Measurements from ENCODE around the gene UQCRC1.

UQCRC1 gene

GRCh38 chr3:48609088-48610005 lies at the start of gene UQCRC1:
Gene UQCRC1, minus strand, starts transcription at chr3:48609646. Its CDS starts 26 bp downstream, at chr3:48609620.
- DNase-seq (ENCODE audit: low read depth): peak; percentile 91

GRCh38 chr3:48656841-48657281 lies 47.4 kb upstream of the UQCRC1 start:
- no peak for DNase-seq (ENCODE audit: low read depth)

GRCh38 chr3:48656061-48656840 lies 46.8 kb upstream of the UQCRC1 start:
- DNase-seq (ENCODE audit: low read depth): peak; percentile 74

- DNase-seq (ENCODE audit: low read depth): no peak
These were observed 46.2 kb upstream of the UQCRC1 start for GRCh38 chr3:48655606-48656005.

DNA sequence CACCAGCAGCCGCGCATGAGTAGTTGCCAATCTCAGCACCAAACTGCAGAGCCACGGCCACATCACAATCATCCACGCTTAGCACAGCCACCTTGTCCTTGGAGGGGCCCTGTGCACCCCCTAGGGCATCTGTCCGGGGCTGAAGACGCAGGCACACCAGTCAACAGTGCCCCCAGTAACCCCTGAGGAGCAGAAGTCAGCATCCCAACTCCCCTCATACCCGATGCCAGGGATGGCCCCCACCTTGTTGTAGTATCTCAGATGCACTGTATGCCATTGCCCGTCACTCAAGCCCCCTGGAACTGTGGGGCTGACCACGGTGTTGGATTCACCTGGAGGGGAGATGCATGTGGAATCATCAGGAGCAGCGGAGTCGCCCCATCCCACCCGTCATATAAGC lies 45.6 kb upstream of the UQCRC1 start:
- DNase-seq (ENCODE audit: low read depth): no peak

DNA sequence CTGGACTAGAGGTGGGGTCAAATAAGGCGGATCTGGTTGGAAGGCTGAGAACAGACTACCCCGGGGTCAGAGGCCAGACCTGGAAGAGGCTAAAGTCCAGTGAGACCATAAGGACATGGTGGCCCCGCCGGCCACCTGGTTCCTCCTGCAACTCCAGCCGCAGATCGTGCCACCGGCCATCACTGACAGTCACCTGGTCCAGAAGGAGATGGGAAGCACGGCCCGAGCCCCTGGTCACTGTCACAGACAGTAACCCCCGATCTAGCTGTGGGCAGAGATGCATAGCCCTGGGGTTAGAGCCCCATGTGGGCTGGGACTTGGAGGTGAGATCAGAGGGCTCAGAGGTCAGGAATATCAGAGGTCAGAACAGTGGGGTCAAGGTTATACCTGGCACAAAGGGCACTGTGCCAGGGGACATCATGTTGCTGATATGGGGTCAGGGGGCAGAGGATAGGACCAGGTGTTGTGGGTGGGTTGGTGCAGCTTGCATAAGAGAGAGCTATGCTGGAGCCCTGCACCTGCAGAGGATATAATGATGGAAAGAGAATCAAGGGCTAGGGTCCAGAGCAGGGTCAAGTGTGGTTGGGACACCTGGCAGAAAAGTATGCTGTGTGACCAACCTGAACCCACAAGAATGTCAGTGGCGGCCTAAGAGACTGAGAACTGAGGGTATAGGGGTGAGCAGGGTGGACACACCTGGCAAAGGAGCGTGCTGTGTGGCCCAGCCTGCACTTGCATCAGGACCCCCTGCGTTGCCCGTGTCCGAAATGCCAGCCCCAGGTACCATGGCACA lies 43.7 kb upstream of the UQCRC1 start:
- no peak for DNase-seq (ENCODE audit: low read depth)

- DNase-seq (ENCODE audit: low read depth): no peak
These were observed 42.3 kb upstream of the UQCRC1 start for GRCh38 chr3:48651771-48652170.

DNA sequence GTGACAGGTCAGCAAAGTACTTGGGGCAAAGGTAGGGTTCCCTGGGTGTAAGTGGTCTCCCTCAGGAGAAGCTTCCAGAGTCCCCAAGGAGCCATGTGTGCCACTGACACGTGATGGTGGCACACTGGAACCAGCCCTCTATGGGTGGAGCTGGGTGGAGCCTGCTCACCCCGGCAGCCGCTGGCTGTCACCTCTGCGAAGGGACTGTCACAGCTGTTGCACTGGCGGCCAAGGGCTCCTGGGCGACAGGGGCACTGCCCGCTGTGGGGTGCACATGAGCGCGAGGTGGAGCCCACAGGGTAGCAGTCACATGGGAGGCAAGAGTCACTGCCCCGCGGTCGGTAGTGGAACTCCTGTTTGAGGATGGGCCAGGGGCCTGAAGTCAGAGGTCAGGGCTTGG lies 41.3 kb upstream of the UQCRC1 start:
- no peak for DNase-seq (ENCODE audit: low read depth)

DNA sequence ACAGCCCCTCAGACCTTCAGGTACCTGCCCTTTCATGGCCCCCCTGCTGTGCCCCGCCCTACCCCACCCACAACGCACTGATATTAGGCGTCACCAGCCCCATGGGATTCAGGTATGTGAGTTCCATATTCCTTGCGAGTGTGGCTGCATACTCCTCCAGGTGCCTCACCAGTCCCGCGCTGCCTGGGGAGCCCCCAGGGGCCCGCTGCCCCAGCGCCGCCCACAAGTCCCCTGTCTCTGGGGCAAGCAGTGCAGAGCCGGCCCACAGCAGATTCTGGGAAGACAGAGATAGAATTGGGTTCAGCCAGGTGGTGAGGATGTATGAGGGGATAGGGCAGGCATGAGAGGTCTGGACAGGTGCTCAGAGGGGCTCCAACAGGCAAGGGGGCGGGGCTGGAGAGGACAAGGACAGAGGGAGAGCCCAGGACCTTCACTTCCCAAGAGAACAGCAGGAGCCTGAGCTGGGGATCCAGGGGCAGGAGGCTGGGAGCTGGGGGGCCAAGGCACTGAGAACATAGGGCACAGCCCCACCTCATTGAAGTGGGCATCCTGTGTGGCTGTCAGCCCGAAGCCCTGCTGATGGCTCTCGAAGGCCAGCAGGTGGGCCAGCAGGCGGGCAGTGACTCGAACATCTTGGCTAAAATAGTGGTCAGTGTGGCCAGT lies 38.9 kb upstream of the UQCRC1 start:
- no peak for DNase-seq (ENCODE audit: low read depth)

- no peak for DNase-seq (ENCODE audit: low read depth)
These were observed 38.3 kb upstream of the UQCRC1 start for GRCh38 chr3:48647714-48648113.

DNA sequence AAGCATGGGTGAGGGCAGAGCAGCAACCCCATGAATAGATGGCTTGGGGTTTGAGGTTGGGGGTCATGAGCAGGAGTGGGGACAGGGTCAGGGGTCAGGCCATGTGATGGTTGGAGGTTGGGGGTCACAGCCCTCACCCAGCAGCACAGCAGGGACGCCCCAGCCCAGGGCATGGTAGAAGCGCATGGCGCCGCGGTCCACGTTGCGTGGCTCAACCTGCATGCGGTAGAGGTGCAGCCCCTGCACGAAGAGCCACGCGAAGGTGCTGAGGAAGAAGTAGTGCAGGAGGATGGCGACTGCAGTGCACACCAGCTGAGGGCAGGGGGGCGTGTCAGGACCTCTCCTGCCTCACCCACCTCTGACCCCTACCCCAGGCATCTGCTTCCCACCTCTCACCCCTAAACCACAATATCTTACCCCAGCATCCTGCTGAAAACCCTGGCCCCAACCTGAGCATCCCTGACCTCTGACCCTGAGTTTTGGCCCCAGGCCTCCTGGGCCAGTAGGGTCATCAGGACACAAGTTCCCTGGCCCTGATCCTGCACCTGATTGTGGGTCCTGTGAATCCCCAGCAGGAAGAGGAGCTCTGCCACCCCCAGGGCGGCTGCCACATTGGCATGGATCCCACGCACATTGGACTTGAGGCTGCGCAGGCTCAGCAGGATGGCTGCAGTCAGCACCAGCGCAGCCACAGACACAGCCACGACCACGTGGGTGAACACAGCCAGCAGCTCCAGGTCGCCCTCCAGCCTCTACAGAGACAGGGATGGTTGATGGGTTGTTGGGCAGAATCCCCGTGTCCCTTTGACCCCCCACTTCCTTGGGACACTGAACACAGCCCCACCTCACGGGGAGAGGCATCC lies 35.7 kb upstream of the UQCRC1 start:
- no peak for DNase-seq (ENCODE audit: low read depth)

- DNase-seq (ENCODE audit: low read depth): no peak
These were observed 33.2 kb upstream of the UQCRC1 start for GRCh38 chr3:48642605-48643004.

DNA sequence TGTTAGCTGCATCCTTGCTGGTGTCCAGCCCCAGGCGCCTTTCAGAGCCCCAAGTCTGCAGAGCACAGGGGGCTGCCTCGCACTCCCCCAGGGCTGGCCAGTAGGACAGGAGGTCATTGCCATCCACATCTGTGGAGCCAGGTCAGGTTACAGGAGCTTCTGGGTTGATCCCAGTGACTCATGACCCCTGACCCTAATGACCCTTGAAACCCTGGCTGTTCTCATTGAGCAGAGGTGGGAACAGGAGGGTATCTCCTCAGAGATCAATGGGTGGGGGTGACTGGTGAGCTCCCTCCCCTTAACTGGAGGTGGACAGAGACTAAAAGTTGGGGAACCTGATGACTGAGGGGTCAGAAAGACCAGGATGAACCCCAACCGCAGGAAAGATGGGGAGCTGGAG lies 31.9 kb upstream of the UQCRC1 start:
- DNase-seq (ENCODE audit: low read depth): no peak

- DNase-seq (ENCODE audit: low read depth): no peak
These were observed 30.6 kb upstream of the UQCRC1 start for GRCh38 chr3:48639944-48640606.

- no peak for DNase-seq (ENCODE audit: low read depth)
These were observed 27.9 kb upstream of the UQCRC1 start for GRCh38 chr3:48637305-48637704.

DNA sequence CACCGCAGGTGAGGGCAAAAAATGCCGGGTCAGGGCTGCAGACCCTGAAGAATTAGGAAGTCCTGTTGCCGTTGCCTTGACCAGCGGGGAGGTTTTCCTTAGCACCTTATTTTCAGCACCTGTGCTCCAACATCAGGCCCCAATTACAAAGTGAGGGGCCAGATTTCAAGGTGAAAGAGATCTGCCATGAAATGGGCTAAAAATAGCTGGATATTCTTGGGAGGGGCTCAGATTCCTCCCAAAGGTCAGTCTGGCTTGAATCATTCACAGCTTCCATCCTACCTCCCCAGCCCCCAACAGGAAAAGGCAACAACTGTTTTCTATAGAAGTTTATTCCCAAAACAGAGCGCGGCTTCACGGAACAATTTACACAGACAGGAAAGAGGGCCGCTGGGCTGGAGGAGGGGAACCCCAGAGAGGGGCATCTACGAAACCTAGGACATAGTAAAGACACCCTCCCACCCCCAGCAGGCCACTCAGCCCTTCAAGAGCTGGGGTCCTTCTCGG lies 26.8 kb upstream of the UQCRC1 start:
- DNase-seq (ENCODE audit: low read depth): no peak

- peak; percentile 96 for DNase-seq (ENCODE audit: low read depth)
These were observed 26.0 kb upstream of the UQCRC1 start, which contains the start of gene SLC26A6 for GRCh38 chr3:48635222-48636021. Gene SLC26A6, minus strand, starts transcription at chr3:48635461. Its CDS starts 68 bp downstream, at chr3:48635393.

DNA sequence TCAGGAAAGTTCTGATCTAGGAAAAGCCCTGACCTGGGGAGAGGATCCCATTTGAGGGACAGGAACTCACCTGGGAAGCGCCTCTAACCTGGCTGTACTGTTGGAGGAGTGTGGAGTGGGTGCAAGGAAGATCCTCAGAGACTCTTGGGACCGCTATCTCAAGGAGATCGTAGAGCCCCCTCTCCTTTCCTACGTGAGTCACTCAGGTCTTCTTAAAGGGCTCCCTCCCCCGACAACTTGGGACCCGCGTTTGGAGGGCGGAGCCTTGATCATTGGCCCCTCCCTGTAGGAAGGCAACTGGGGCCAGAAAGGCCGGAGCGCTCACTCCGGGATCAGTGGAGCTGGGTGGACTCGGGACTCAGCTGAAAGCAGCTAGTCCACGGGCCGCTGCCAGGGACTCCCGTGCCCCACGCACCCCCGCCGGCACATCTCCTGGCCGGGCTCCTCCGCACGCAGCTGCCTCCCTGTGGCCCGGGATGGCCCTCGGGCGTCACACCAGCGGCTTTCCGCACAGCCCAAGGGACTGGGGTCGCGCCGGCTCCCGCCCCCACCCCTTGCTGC lies 25.3 kb upstream of the UQCRC1 start:
- DNase-seq (ENCODE audit: low read depth): peak; percentile 77

GRCh38 chr3:48633743-48634142 lies 24.3 kb upstream of the UQCRC1 start:
- no peak for DNase-seq (ENCODE audit: low read depth)

Data from ELR (cell line).